ENCODE measurements around the gene GARIN5B. TPM values are rescaled to one million over a fixed set of nuclear protein-coding genes. Genes with fewer than 3 reads are reported as not detected.

The GARIN5B gene
- polyA plus RNA-seq, 3 donors, result not detected

- Histone ChIP-seq H3K79me2 (ENCODE audit: insufficient read depth, low read length) (no peaks in the 10 kb centered on the region), H2AFZ (ENCODE audit: insufficient read depth, low read depth, low read length, poor library complexity, severe bottlenecking) (no peak overlapping the region), H3K4me2 (replicated peaks; ENCODE audit: extremely low read depth, low read length, poor library complexity, severe bottlenecking) (no peak overlapping the region), H3K27ac (ENCODE audit: low read depth in 1 of 2, low read length in 2 of 2) (no peak overlapping the region), H3K36me3 (replicated peaks in 1 of 2; ENCODE audit: control insufficient read depth in 1 of 2, insufficient read depth in 2 of 2, low read length in 2 of 2) (peaks cover 37 to 49% of the 10 kb centered on the region in 2 donors), H3K9me3 (replicated peaks in 1 of 2; ENCODE audit: control insufficient read depth in 1 of 2, insufficient read depth in 1 of 2, low read length in 2 of 2) (peaks cover 0 to 13% of the 10 kb centered on the region in 2 donors), H3K4me1 (ENCODE audit: control insufficient read depth in 1 of 2, insufficient read depth in 2 of 2, low read length in 2 of 2) (no peaks in the 10 kb centered on the region), H3K9ac (ENCODE audit: insufficient read depth, low read length, poor library complexity, severe bottlenecking) (no peak overlapping the region), H3K4me3 (replicated peaks in 1 of 3; ENCODE audit: low read depth in 2 of 3, low read length in 3 of 3) (no peak overlapping the region), H3K27me3 (ENCODE audit: control insufficient read depth in 2 of 2, insufficient read depth in 2 of 2, low read length in 2 of 2) (no peaks in the 10 kb centered on the region), H4K20me1 (ENCODE audit: insufficient read depth, low read length) (peaks cover 58% of the 10 kb centered on the region)
- H3K4me3 Mint-ChIP-seq, result no peak overlapping the region
- H3K4me1 Mint-ChIP-seq, result peaks cover 8% of the 10 kb centered on the region
- peaks cover 42 to 57% of the 10 kb centered on the region in 2 donors for H3K36me3 Mint-ChIP-seq
- no peak for TF ChIP-seq CTCF (IDR thresholded peaks at IDR 0.05)
- H3K9me3 Mint-ChIP-seq, result peaks cover 0 to 11% (median 6%) of the 10 kb centered on the region in 7 donors
- peak overlapping the region in 3 of 7 donors; percentile 26 to 75 (median 50) for H3K27ac Mint-ChIP-seq
- intact Hi-C loops (cut with micrococcal nuclease), result loop anchor here in 1 of 2 donors (5.0 kb wide), 1 partner anchor 39 kb away; the partner anchor contains the start of gene COX6B2
- no peak for DNase-seq
- 91% methylated on average over 46 of the region's 47 CpGs for WGBS (ENCODE audit: insufficient coverage)
- H3K27me3 Mint-ChIP-seq (ENCODE audit: low read depth in 3 of 3), result peaks cover 0 to 3% (median under 1%) of the 10 kb centered on the region in 3 donors
Measured at GRCh38 chr19:55312621-55313512, 50.2 kb downstream of the GARIN5B start.

- H2AFZ ChIP-seq (ENCODE audit: insufficient read depth, low read depth, low read length, poor library complexity, severe bottlenecking), result no peak overlapping the region
- peaks cover 0 to 13% of the 10 kb centered on the region in 2 donors for H3K9me3 ChIP-seq (replicated peaks in 1 of 2; ENCODE audit: control insufficient read depth in 1 of 2, insufficient read depth in 1 of 2, low read length in 2 of 2)
- Mint-ChIP-seq H3K36me3 (peaks cover 36 to 47% of the 10 kb centered on the region in 2 donors), H3K27ac (no peak overlapping the region), H3K27me3 (ENCODE audit: low read depth in 3 of 3) (peaks cover 0 to 3% (median 2%) of the 10 kb centered on the region in 3 donors), H3K4me1 (peaks cover 8% of the 10 kb centered on the region), H3K4me3 (no peak overlapping the region), H3K9me3 (peaks cover 0 to 11% (median 6%) of the 10 kb centered on the region in 7 donors)
- H3K27ac ChIP-seq (ENCODE audit: low read depth in 1 of 2, low read length in 2 of 2), result no peak overlapping the region
- H4K20me1 ChIP-seq (ENCODE audit: insufficient read depth, low read length), result peaks cover 55% of the 10 kb centered on the region
- no peaks in the 10 kb centered on the region for H3K79me2 ChIP-seq (ENCODE audit: insufficient read depth, low read length)
- no peaks in the 10 kb centered on the region for H3K4me1 ChIP-seq (ENCODE audit: control insufficient read depth in 1 of 2, insufficient read depth in 2 of 2, low read length in 2 of 2)
- 89% methylated on average over 7 of the region's 18 CpGs for WGBS (ENCODE audit: insufficient coverage)
- H3K36me3 ChIP-seq (replicated peaks in 1 of 2; ENCODE audit: control insufficient read depth in 1 of 2, insufficient read depth in 2 of 2, low read length in 2 of 2), result peaks cover 32 to 40% of the 10 kb centered on the region in 2 donors
- no peak overlapping the region for H3K4me3 ChIP-seq (replicated peaks in 1 of 3; ENCODE audit: low read depth in 2 of 3, low read length in 3 of 3)
- no peak overlapping the region for H3K9ac ChIP-seq (ENCODE audit: insufficient read depth, low read length, poor library complexity, severe bottlenecking)
- no peak for TF ChIP-seq CTCF (IDR thresholded peaks at IDR 0.05)
- H3K27me3 ChIP-seq (ENCODE audit: control insufficient read depth in 2 of 2, insufficient read depth in 2 of 2, low read length in 2 of 2), result no peaks in the 10 kb centered on the region
- intact Hi-C loops (cut with micrococcal nuclease), result loop anchor here in 1 of 2 donors (5.0 kb wide), 1 partner anchor 41 kb away; the partner anchor contains the start of gene COX6B2
- H3K4me2 ChIP-seq (replicated peaks; ENCODE audit: extremely low read depth, low read length, poor library complexity, severe bottlenecking), result no peak overlapping the region
- no peak for DNase-seq
Measured at GRCh38 chr19:55311797-55312196, 51.3 kb downstream of the GARIN5B start.
